MM.1S (cell line): ENCODE measurements around the gene PDSS2.

Experiments
- CTCF ChIP-seq: fragments of 300-600 bp; sonication (generic); IDR thresholded peaks from 2 replicates; pipeline ENCODE4 v1.5.1; 2016; ENCODE audit warnings: antibody characterized with exemption, low read length, mixed read lengths
- EZH2 ChIP-seq: fragments of 300-600 bp; sonication (generic); optimal IDR thresholded peaks from 2 replicates; pipeline ENCODE3; 2017; ENCODE audit warnings: low read depth, mild to moderate bottlenecking, antibody characterized with exemption, low read length, mixed read lengths
- EZH2phosphoT487 ChIP-seq: fragments of 300-600 bp; sonication (generic); IDR thresholded peaks from 2 replicates; pipeline ENCODE4 v1.6.1; 2018; ENCODE audit warnings: antibody characterized with exemption, low read length

- no peak for TF ChIP-seq CTCF
- no peak for TF ChIP-seq EZH2
- TF ChIP-seq EZH2phosphoT487 = no peak
Measured at GRCh38 chr6:107423474-107423990, 35.8 kb downstream of the PDSS2 start.
